ENCODE data around the gene NPHP4. TPM values are rescaled to one million over a fixed set of nuclear protein-coding genes. Genes with fewer than 3 reads are reported as not detected.

The NPHP4 gene
- total and polyA plus RNA-seq, 9 donors = 1.9 to 6.4 (median 4.2) TPM

GRCh38 chr1:5978452-5978851 is 13.8 kb downstream of the NPHP4 start:
- no peak overlapping the region for H3K27ac ChIP-seq (ENCODE audit: low read length)
- 65% methylated on average over 3 of the region's 7 CpGs for WGBS (ENCODE audit: insufficient coverage)
- peaks cover 7% of the 10 kb centered on the region for H3K4me1 ChIP-seq (ENCODE audit: control insufficient read depth, insufficient read depth, low read length)
- H3K36me3 ChIP-seq (ENCODE audit: control insufficient read depth, insufficient read depth, low read length) = peaks cover 5% of the 10 kb centered on the region
- H3K9me3 ChIP-seq (replicated peaks; ENCODE audit: control insufficient read depth, low read depth, low read length) = no peaks in the 10 kb centered on the region
- DNase-seq = no peak
- H3K4me3 ChIP-seq (ENCODE audit: low read length) = no peak overlapping the region
- H3K27me3 ChIP-seq (ENCODE audit: control insufficient read depth, insufficient read depth, low read length) = no peaks in the 10 kb centered on the region

GRCh38 chr1:5977494-5978444 is 14.5 kb downstream of the NPHP4 start:
- H3K27ac ChIP-seq (ENCODE audit: low read length) = no peak overlapping the region
- H3K9me3 ChIP-seq (replicated peaks; ENCODE audit: control insufficient read depth, low read depth, low read length) = no peaks in the 10 kb centered on the region
- H3K36me3 ChIP-seq (ENCODE audit: control insufficient read depth, insufficient read depth, low read length) = peaks cover 5% of the 10 kb centered on the region
- H3K27me3 ChIP-seq (ENCODE audit: control insufficient read depth, insufficient read depth, low read length) = no peaks in the 10 kb centered on the region
- H3K4me3 ChIP-seq (ENCODE audit: low read length) = no peak overlapping the region
- DNase-seq = no peak
- H3K4me1 ChIP-seq (ENCODE audit: control insufficient read depth, insufficient read depth, low read length) = peaks cover 7% of the 10 kb centered on the region
- 88% methylated on average over 24 of the region's 26 CpGs for WGBS (ENCODE audit: insufficient coverage)

- no peak for DNase-seq
- Histone ChIP-seq H3K4me1 (ENCODE audit: control insufficient read depth, insufficient read depth, low read length) (peaks cover 7% of the 10 kb centered on the region), H3K27me3 (ENCODE audit: control insufficient read depth, insufficient read depth, low read length) (no peaks in the 10 kb centered on the region), H3K4me3 (ENCODE audit: low read length) (no peak overlapping the region), H3K27ac (ENCODE audit: low read length) (no peak overlapping the region), H3K9me3 (replicated peaks; ENCODE audit: control insufficient read depth, low read depth, low read length) (no peaks in the 10 kb centered on the region), H3K36me3 (ENCODE audit: control insufficient read depth, insufficient read depth, low read length) (peaks cover 5% of the 10 kb centered on the region)
- WGBS (ENCODE audit: insufficient coverage) = 76% methylated on average over 22 of the region's 25 CpGs
These were observed 15.3 kb downstream of the NPHP4 start for GRCh38 chr1:5976726-5977493.

- no peak for DNase-seq
- 88% methylated on average over 16 of the region's 16 CpGs for WGBS (ENCODE audit: insufficient coverage)
- H3K27me3 ChIP-seq (ENCODE audit: control insufficient read depth, insufficient read depth, low read length) = no peaks in the 10 kb centered on the region
These were observed 16.0 kb downstream of the NPHP4 start for GRCh38 chr1:5976231-5976630.

GRCh38 chr1:5975133-5975880 is 16.9 kb downstream of the NPHP4 start:
- no peak overlapping the region for H3K4me3 ChIP-seq (ENCODE audit: low read length)
- H3K27me3 ChIP-seq (ENCODE audit: control insufficient read depth, insufficient read depth, low read length) = no peaks in the 10 kb centered on the region
- peak; percentile 63 for DNase-seq
- H3K9me3 ChIP-seq (replicated peaks; ENCODE audit: control insufficient read depth, low read depth, low read length) = no peaks in the 10 kb centered on the region
- peaks cover 5% of the 10 kb centered on the region for H3K36me3 ChIP-seq (ENCODE audit: control insufficient read depth, insufficient read depth, low read length)
- H3K27ac ChIP-seq (ENCODE audit: low read length) = no peak overlapping the region
- 64% methylated on average over 16 of the region's 17 CpGs for WGBS (ENCODE audit: insufficient coverage)
- H3K4me1 ChIP-seq (ENCODE audit: control insufficient read depth, insufficient read depth, low read length) = peaks cover 4% of the 10 kb centered on the region

More at GRCh38 chr1:5976231-5976630, 16.0 kb downstream of the NPHP4 start:
- Histone ChIP-seq H3K4me1 (ENCODE audit: control insufficient read depth, insufficient read depth, low read length) (peaks cover 7% of the 10 kb centered on the region), H3K27ac (ENCODE audit: low read length) (no peak overlapping the region), H3K36me3 (ENCODE audit: control insufficient read depth, insufficient read depth, low read length) (peaks cover 5% of the 10 kb centered on the region), H3K4me3 (ENCODE audit: low read length) (no peak overlapping the region), H3K9me3 (replicated peaks; ENCODE audit: control insufficient read depth, low read depth, low read length) (no peaks in the 10 kb centered on the region)

- Histone ChIP-seq H3K27ac (ENCODE audit: low read length) (no peak overlapping the region), H3K27me3 (ENCODE audit: control insufficient read depth, insufficient read depth, low read length) (no peaks in the 10 kb centered on the region), H3K9me3 (replicated peaks; ENCODE audit: control insufficient read depth, low read depth, low read length) (no peaks in the 10 kb centered on the region), H3K4me1 (ENCODE audit: control insufficient read depth, insufficient read depth, low read length) (no peaks in the 10 kb centered on the region), H3K4me3 (ENCODE audit: low read length) (no peak overlapping the region), H3K36me3 (ENCODE audit: control insufficient read depth, insufficient read depth, low read length) (peaks cover 5% of the 10 kb centered on the region)
- 76% methylated on average over 8 of the region's 8 CpGs for WGBS (ENCODE audit: insufficient coverage)
- DNase-seq = no peak
These were observed 17.6 kb downstream of the NPHP4 start for GRCh38 chr1:5974631-5975030.

- Histone ChIP-seq H3K4me3 (ENCODE audit: low read length) (no peak overlapping the region), H3K27me3 (ENCODE audit: control insufficient read depth, insufficient read depth, low read length) (no peaks in the 10 kb centered on the region), H3K27ac (ENCODE audit: low read length) (no peak overlapping the region), H3K36me3 (ENCODE audit: control insufficient read depth, insufficient read depth, low read length) (peaks cover 5% of the 10 kb centered on the region), H3K4me1 (ENCODE audit: control insufficient read depth, insufficient read depth, low read length) (no peaks in the 10 kb centered on the region), H3K9me3 (replicated peaks; ENCODE audit: control insufficient read depth, low read depth, low read length) (no peaks in the 10 kb centered on the region)
- peak; percentile 58 for DNase-seq
- WGBS (ENCODE audit: insufficient coverage) = 55% methylated on average over 9 of the region's 11 CpGs
These were observed 18.5 kb downstream of the NPHP4 start for GRCh38 chr1:5973771-5974170.

- Histone ChIP-seq H3K36me3 (ENCODE audit: control insufficient read depth, insufficient read depth, low read length) (peaks cover 5% of the 10 kb centered on the region), H3K9me3 (replicated peaks; ENCODE audit: control insufficient read depth, low read depth, low read length) (no peaks in the 10 kb centered on the region)
- WGBS (ENCODE audit: insufficient coverage) = 100% methylated on average over 1 of the region's 4 CpGs
These were observed 20.1 kb downstream of the NPHP4 start for GRCh38 chr1:5972198-5972520.

GRCh38 chr1:5971471-5972197 is 20.6 kb downstream of the NPHP4 start:
- Histone ChIP-seq H3K36me3 (ENCODE audit: control insufficient read depth, insufficient read depth, low read length) (peaks cover 4% of the 10 kb centered on the region), H3K9me3 (replicated peaks; ENCODE audit: control insufficient read depth, low read depth, low read length) (no peaks in the 10 kb centered on the region), H3K4me3 (ENCODE audit: low read length) (no peak overlapping the region), H3K27me3 (ENCODE audit: control insufficient read depth, insufficient read depth, low read length) (no peaks in the 10 kb centered on the region), H3K27ac (ENCODE audit: low read length) (no peak overlapping the region), H3K4me1 (ENCODE audit: control insufficient read depth, insufficient read depth, low read length) (peaks cover 12% of the 10 kb centered on the region)
- 88% methylated on average over 19 of the region's 22 CpGs for WGBS (ENCODE audit: insufficient coverage)
- DNase-seq = no peak

More at GRCh38 chr1:5972198-5972520, 20.1 kb downstream of the NPHP4 start:
- H3K4me1 ChIP-seq (ENCODE audit: control insufficient read depth, insufficient read depth, low read length) = peaks cover 6% of the 10 kb centered on the region
- no peaks in the 10 kb centered on the region for H3K27me3 ChIP-seq (ENCODE audit: control insufficient read depth, insufficient read depth, low read length)
- no peak overlapping the region for H3K4me3 ChIP-seq (ENCODE audit: low read length)
- no peak overlapping the region for H3K27ac ChIP-seq (ENCODE audit: low read length)
- DNase-seq = no peak

Data from muscle of leg (tissue), 11 donors.